Activated CD8-positive, alpha-beta memory T cell treated with anti-CD3 and anti-CD28 coated beads, Interleukin-2, amount 50 U/mL, for 24 hours (primary cell): ENCODE data around the gene TMEM240.
"Not testable (repeated sequence)": the region's sequence is repeated elsewhere in the genome, so short reads cannot be mapped to it uniquely, and the experiment has no call there.

Experiments used
- DNase-seq: peaks from one replicate; pipeline ENCODE4 v3.0.0-alpha.2; 2020; ENCODE audit errors: extremely low read depth

Gene TMEM240

GRCh38 chr1:1524750-1525383, 15.6 kb downstream of the TMEM240 start:
- not testable (repeated sequence) for DNase-seq

DNA sequence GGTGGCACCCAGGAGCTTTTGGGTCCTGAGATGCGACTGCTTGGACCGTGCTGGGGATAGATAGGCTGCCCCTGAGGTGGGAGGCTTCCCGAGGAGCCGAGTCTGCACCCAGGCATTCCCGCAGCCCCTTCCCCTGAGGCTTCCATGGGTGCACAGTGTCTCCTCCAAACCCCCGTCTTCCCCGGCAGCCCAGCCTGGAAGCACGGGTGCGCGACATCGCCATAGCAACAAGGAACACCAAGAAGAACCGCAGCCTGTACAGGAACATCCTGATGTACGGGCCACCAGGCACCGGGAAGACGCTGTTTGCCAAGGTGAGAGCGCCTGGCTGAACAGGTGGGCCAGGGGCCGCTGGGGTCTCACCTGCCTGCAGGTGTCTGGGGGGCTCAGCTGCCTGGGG, 16.8 kb downstream of the TMEM240 start:
- not testable (repeated sequence) for DNase-seq

- not testable (repeated sequence) for DNase-seq
These were observed 17.2 kb downstream of the TMEM240 start for GRCh38 chr1:1523226-1523625.

DNA sequence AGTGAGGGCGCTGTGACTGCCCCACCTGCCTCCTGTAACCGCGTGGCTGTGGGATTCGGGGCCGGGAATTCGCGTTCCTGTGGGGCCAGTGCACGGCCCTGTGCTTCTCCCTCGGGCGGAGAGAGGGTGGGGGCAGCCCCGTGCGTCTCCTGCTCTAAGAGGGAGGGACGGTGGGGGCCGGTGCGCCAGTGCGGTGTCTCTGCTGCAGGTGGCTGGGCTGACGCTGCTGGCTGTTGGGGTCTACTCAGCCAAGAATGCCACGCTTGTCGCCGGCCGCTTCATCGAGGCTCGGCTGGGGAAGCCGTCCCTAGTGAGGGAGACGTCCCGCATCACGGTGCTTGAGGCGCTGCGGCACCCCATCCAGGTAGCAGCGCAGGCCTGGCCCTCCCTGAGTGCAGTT, 17.9 kb downstream of the TMEM240 start:
- DNase-seq: not testable (repeated sequence)

DNA sequence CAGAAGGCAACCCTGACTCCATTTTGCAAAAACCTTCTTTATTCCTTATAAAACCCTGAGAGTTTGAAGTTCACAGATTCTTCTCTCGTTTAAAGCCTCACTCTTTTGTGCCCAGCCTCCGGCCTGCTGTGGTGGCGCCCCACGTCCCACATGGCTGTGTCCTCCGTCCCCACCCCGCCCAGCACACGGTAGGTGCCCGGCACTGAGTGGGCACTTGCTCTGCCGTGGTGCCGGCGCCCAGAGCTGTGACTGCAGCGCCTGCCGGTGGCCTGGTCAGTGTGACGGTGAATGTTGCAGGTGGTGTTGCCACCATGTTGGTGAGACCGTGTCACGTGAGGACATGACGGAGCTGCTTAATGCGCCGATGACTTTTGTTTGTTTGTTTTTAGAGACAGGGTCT, 19.1 kb downstream of the TMEM240 start:
- no peak for DNase-seq

DNA sequence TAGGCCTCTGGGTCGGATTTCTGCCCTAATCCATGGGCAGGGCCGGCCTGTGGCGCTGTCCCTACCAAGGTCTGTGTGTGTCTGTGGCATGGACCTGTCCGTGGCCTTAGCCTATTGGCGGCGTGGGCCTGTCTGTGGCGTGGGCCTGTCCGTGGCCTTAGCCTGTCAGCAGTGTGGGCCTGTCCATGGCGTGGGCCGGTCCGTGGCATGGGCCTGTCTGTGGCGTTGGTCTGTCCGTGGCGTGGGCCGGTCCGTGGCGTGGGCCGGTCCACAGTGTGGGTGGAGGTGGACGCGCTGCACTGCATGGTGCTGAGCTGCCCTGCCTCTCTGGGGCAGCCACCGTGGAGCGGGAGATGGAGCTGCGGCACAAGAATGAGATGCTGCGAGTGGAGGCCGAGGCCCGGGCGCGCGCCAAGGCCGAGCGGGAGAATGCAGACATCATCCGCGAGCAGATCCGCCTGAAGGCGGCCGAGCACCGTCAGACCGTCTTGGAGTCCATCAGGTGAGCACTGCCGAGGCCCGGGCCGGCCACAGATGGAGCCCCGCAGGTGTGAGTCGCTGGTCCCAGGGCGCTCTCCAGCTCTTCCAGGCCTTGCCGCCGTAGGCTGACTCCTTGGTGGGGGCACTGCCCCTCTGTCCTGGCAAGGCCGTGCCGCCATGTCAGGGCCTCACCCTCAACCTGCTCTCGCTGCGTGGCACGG, 20.5 kb downstream of the TMEM240 start:
- DNase-seq: not testable (repeated sequence)

GRCh38 chr1:1518621-1519007, 21.8 kb downstream of the TMEM240 start:
- not testable (repeated sequence) for DNase-seq

DNA sequence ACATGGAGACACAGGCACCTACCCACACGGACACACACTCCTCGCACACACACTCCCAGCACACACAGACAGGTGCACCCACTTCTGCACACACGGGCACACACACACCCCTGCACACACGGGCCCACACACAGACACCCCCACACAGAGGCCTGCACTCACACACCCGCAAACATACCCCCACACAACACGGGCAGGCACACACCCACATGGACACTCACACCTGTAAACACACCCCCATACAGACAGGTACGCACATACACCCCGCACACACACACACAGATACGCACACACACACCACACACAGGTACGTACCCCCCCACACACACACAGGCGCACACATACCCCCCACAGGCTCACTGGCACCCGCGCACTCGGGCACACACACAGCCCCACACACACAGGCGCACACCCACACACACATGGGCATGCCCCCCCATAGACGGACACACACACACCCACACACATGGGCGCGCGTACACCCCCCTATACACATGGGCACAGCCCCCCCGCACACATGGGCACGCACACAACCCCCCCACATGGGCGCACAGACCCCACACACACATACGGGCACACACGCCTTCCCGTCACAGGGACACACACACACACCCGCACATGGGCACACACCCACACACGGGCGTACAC, 22.3 kb downstream of the TMEM240 start:
- DNase-seq: no peak

DNA sequence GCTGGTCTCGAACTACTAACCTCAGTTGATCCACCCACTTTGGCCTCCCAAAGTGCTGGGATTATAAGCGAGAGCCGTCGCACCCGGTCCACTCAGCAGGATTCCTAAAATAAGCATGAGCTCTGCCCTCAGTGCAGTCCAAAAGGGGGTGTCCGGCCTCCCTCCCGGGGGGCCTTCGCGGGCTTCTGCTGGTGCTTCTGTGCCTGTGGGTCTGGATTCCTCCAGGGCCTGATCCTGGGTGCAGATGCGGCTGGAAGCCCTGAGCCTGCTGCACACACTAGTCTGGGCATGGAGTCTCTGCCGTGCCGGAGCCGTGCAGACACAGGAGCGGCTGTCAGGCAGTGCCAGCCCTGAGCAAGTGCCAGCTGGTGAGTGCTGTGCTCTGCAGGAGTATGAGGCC, 23.5 kb downstream of the TMEM240 start:
- DNase-seq: not testable (repeated sequence)

DNA sequence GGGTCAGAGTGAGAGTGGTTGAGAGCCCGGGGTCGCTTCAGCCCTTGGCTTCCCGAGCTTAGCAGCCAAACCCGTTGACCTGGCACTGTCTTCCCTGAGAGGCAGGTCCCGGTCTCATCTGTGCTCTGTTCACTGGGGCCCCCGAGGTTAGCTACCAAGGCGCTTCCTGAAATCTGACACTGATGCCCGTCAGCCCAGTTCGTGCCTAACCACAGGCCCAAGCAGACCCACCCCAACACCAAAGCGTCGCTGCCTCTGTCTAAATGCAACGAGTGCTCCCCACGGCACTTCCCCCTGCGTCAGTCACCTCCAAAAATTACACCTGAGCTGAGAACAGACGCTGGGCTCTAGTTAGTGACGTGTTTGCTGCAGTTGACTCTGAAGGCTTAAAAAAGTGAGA, 26.0 kb downstream of the TMEM240 start:
- not testable (repeated sequence) for DNase-seq

DNA sequence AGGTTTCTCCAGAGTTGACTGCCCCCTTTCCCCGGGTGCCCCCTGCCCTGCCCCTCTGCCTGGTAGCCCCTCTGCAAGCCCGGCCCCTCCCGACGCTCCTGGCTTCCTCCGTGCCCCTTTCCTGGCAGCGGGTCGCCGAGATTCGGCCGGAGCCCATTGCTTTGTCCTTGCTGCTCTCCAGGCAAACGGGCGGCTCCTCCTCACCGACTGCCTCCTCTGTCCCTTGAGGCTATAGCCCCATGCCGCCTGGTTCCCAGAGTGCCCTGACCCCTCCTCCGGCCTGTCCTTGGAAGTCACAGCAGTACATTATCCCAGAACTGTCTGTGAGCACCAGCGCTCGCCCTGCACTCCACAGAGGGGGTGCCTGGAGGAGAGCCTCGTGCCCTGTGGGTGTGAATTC, 26.7 kb downstream of the TMEM240 start:
- DNase-seq: not testable (repeated sequence)

GRCh38 chr1:1512425-1512824, 28.0 kb downstream of the TMEM240 start:
- DNase-seq: not testable (repeated sequence)

DNA sequence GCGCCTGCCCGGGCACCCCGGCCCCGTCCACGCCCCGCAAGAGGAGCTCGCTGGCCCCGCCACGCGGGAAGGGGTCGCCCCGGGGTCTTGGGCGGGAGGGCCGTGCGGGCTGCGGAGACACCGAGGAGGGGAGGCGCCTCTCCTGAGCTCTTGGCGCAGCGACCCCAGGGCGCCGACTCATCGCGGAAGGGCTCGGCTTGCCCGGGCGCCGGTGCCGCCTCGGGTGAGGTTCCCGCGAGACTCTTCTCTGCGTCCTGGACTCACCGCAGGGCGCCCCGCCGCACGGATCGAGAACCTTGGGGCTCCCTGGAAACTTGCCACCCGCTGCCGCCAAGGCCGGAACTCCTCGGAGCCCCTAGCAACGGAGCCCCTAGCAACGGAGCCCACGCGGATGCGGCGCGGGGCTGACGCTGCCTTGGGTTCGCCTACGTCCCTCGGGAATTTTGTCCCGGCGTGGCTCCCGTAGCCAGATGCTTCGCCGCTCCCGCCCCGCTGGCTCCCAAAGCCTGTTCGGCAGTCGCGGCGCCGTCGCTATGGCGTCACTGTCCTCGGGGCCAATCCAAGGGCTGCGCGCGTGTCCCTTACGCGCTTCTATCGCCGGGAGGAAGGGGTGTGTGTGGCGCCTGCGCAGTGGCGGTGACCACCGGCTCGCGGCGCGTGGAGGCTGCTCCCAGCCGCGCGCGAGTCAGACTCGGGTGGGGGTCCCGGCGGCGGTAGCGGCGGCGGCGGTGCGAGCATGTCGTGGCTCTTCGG, 28.7 kb downstream of the TMEM240 start, which contains the start of gene ATAD3A:
Gene ATAD3A (plus strand): TSS at position 630 of the 753 bp plus-strand sequence. CDS start 107 bp downstream, at position 737.
- DNase-seq: peak; percentile 94

DNA sequence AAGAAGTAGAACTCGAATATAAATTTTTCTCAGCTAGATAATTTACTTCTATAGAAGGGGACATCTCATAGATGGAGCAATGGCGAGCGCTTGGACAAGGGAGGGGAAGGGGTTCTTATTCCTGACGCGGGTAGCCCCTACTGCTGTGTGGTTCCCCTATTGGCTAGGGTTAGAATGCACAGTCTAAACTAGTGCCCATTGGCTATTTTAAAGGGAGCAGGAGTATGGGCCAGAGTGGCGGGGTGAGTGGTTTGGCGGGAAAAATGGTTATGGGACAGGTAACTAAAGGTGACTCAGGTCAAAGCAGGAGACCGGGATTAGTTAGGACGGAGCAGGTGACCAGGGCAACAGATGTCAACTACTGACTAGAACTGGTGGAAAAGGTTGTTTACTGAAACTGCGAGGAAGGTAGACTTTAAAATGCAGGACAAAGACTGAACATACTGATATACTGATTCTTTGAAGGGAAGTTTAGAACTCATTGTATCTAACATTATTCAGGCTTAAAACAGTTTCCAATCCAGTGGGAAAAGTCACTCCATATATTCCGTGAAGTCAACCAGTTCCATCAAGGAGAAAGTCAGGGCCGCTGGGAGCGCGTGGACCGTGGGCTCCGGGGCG, 29.4 kb downstream of the TMEM240 start:
- DNase-seq: no peak

DNA sequence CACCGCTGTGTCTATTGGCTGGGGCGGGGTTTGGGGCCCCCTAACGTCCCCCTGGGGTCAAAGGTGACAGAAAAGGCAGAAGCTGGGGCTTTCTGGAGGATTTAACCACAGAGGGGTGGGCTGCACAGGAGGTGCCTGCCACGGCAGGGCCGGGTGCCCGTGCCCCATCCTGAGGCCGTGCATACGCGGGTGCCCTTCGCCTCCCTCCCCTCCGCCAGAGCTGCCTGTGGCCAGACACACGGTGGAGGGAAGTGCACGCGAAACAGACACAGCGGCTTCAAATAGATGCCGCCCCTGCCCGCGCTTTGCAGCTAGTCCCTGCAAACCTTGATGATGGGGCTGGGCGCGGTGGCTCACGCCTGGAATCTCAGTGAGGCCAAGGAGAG, 31.0 kb downstream of the TMEM240 start:
- not testable (repeated sequence) for DNase-seq

DNA sequence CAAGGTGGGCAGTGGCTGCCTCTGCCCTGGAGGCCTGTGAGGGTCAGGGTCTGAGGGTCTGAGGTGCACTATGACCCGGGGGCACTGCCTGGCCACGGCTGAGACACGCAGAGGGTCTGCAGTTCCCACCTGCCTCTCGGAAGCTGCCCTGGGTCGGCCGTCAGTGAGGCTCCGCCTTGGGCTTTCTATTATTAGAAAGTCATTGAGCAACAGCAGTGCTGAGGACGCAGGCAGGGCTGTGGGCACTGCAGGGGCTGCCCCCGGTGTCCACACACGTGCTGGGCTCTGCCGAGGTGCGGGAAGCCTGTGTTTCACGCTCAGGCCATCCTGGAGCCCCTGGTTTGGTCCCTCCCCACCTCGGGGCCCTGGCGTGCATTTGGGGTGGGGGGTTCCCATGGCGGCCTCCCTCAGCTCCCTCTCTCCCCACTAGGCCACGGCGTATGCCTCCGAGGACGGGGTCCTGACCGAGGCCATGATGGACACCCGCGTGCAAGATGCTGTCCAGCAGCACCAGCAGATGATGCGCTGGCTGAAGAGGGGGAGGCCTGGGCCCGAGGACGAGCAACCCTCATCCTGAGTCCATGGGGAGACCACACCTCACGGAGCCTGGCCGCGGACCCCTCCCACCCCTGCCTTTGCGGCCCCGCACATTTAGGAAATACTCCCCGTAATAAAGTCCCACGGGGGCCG, 31.5 kb downstream of the TMEM240 start:
- not testable (repeated sequence) for DNase-seq

DNA sequence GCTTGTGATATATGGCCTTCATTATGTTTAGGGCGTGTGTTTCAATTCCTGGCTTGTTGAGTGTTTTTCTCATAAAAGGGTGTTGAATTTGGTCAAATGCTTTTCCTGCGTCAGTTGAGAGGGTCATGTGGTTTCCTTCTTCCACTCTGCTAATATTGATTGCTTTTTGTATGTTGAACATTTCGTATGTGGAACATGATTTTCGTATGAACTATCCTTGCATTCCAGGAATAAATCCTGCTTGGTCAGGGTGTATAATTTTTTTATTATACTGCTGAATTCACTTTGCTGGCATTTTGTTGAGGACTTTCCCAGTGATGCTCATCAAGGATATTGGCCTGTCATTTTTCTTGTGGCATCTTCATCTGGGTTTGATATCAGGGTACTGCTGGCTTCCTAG, 33.1 kb downstream of the TMEM240 start:
- no peak for DNase-seq

GRCh38 chr1:1505801-1506200, 34.6 kb downstream of the TMEM240 start:
- not testable (repeated sequence) for DNase-seq

DNA sequence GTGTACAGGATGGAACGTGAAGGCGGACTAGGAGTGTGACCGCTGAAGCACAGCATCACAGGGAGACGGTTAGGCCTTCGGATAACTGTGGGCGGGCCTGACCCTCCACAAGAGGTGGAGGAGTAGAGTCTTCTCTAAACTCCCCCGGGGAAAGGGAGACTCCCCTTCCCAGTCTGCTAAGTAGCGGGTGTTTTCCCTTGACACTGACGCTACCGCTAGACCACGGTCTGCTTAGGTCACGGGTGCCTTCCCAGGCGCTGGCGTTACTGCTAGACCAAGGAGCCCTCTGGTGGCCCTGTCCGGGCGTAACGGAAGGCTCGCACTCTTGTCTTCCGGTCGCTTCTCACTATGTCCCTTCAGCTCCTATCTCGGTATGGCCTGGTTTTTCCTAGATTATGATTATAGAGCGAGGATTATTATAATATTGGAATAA, 35.0 kb downstream of the TMEM240 start:
- not testable (repeated sequence) for DNase-seq

GRCh38 chr1:1504777-1505365, 35.6 kb downstream of the TMEM240 start:
- peak; percentile 28 for DNase-seq
